ENCODE data around the gene ZBP1.

ZBP1 gene

DNA sequence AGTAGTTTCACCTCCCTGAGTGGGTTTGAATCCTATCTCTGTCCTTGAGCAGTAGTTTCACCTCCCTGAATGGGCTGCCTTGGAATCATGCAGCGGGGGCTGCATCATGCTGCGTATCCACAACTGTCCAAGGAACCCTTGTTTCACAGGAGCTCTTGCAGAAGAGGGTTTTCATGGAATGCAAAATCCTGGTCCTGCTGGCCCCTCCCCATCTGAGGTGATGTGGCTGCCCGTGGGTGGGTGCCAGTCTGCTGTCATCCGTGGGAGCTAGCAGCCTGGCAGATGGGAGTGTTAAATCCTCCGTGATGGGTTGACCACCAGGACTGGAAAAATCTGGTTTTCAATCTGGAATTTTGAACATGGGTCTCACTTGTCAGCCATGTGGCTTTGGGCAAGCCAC is 21.7 kb downstream of the ZBP1 start (continued):
- TF ChIP-seq CREB5 (CRISPR knock-in tag; IDR thresholded peaks at IDR 0.05; ENCODE audit: low read depth) (no peak), PPARA (CRISPR knock-in tag; IDR thresholded peaks at IDR 0.05; ENCODE audit: borderline replicate concordance) (no peak), RARB (CRISPR knock-in tag; IDR thresholded peaks at IDR 0.05) (no peak), ISL1 (CRISPR knock-in tag; IDR thresholded peaks at IDR 0.05) (no peak), GLIS3 (CRISPR knock-in tag; IDR thresholded peaks at IDR 0.05) (no peak), SNAI2 (CRISPR knock-in tag; IDR thresholded peaks at IDR 0.05) (no peak), ZNF70 (CRISPR knock-in tag; IDR thresholded peaks at IDR 0.05) (no peak), TCF4 (CRISPR knock-in tag; IDR thresholded peaks at IDR 0.05; ENCODE audit: borderline replicate concordance) (no peak)
- TF ChIP-seq, protein P1, sequence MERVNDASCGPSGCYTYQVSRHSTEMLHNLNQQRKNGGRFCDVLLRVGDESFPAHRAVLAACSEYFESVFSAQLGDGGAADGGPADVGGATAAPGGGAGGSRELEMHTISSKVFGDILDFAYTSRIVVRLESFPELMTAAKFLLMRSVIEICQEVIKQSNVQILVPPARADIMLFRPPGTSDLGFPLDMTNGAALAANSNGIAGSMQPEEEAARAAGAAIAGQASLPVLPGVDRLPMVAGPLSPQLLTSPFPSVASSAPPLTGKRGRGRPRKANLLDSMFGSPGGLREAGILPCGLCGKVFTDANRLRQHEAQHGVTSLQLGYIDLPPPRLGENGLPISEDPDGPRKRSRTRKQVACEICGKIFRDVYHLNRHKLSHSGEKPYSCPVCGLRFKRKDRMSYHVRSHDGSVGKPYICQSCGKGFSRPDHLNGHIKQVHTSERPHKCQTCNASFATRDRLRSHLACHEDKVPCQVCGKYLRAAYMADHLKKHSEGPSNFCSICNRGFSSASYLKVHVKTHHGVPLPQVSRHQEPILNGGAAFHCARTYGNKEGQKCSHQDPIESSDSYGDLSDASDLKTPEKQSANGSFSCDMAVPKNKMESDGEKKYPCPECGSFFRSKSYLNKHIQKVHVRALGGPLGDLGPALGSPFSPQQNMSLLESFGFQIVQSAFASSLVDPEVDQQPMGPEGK (CRISPR knock-in tag; IDR thresholded peaks at IDR 0.05; ENCODE audit: borderline replicate concordance): no peak

- no peak for ATAC-seq
- no peak for TF ChIP-seq OSR1 (CRISPR knock-in tag; IDR thresholded peaks at IDR 0.05)
- TF ChIP-seq, protein P2, sequence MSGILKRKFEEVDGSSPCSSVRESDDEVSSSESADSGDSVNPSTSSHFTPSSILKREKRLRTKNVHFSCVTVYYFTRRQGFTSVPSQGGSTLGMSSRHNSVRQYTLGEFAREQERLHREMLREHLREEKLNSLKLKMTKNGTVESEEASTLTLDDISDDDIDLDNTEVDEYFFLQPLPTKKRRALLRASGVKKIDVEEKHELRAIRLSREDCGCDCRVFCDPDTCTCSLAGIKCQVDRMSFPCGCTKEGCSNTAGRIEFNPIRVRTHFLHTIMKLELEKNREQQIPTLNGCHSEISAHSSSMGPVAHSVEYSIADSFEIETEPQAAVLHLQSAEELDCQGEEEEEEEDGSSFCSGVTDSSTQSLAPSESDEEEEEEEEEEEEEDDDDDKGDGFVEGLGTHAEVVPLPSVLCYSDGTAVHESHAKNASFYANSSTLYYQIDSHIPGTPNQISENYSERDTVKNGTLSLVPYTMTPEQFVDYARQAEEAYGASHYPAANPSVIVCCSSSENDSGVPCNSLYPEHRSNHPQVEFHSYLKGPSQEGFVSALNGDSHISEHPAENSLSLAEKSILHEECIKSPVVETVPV (CRISPR knock-in tag; IDR thresholded peaks at IDR 0.05): no peak
- no peak for TF ChIP-seq ISL1 (CRISPR knock-in tag; IDR thresholded peaks at IDR 0.05)
- no peak for TF ChIP-seq CSDC2 (CRISPR knock-in tag; IDR thresholded peaks at IDR 0.05)
- TF ChIP-seq ESRRG (CRISPR knock-in tag; IDR thresholded peaks at IDR 0.05): no peak
- no peak for TF ChIP-seq ZNF565 (CRISPR knock-in tag; conservative IDR thresholded peaks at IDR 0.05; ENCODE audit: low read depth)
- no peak for TF ChIP-seq SNAI2 (CRISPR knock-in tag; IDR thresholded peaks at IDR 0.05)
- no peak for TF ChIP-seq GLIS3 (CRISPR knock-in tag; IDR thresholded peaks at IDR 0.05)
- TF ChIP-seq ARNTL (CRISPR knock-in tag; IDR thresholded peaks at IDR 0.05; ENCODE audit: borderline replicate concordance, low read depth): no peak
- TF ChIP-seq PPARA (CRISPR knock-in tag; IDR thresholded peaks at IDR 0.05; ENCODE audit: borderline replicate concordance): no peak
- TF ChIP-seq ZFP3 (CRISPR knock-in tag; IDR thresholded peaks at IDR 0.05): no peak
- no peak for TF ChIP-seq TOX (CRISPR knock-in tag; IDR thresholded peaks at IDR 0.05; ENCODE audit: borderline replicate concordance)
Observed at GRCh38 chr20:57598060-57598459, 22.2 kb downstream of the ZBP1 start.

DNA sequence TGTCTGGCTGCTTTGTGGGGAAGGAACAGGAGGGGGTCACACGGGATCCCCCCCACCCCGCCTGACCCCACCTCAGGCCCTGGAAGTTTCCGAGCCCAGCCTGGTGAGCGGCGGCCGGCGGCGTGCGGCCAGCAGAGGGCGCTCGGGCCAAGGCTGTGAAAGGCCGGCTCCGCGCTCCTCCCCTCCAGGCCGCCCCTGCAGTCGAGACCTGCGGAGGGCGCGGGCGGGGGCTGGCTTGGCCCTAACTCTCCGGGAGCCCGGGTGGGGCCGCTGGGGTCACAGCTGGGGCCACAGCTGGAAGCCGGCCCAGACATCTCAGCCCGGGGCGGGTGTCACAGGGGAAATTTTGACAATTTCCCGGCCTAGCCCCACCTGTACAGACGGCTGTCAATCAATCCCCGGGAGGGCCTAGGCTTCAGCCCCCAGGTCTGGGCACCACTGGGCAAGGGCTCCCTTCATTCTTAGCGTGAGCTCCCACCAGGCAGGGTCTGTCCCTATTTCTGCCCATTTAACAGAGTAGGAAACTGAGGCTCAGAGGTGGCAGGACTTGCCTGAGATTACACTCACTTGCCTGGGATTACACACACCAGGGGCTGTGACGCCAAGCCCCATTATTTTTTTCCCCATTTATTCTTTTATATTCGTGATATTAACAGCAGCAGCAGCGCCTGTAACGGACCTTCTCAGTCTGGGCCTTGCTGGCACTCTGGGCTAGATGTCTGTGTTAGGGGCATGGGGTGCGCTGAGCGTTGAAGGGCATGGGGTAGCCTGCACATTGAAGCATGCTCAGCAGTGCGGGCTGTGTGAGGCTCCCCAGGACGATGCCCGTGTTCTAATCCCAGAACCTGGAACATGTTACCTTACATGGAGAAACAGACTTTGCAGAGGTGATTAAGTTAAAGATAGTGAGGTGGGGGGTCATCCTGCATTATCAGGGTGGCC is 23.0 kb downstream of the ZBP1 start:
- TF ChIP-seq TOX (CRISPR knock-in tag; IDR thresholded peaks at IDR 0.05; ENCODE audit: borderline replicate concordance) (no peak), SNAI2 (CRISPR knock-in tag; IDR thresholded peaks at IDR 0.05) (no peak), TCF4 (CRISPR knock-in tag; IDR thresholded peaks at IDR 0.05; ENCODE audit: borderline replicate concordance) (no peak), ZFP30 (CRISPR knock-in tag; IDR thresholded peaks at IDR 0.05) (no peak), ESRRG (CRISPR knock-in tag; IDR thresholded peaks at IDR 0.05) (no peak), ZC3H10 (CRISPR knock-in tag; IDR thresholded peaks at IDR 0.05) (no peak), CREB5 (CRISPR knock-in tag; IDR thresholded peaks at IDR 0.05; ENCODE audit: low read depth) (no peak), CSDC2 (CRISPR knock-in tag; IDR thresholded peaks at IDR 0.05) (no peak), GLIS3 (CRISPR knock-in tag; IDR thresholded peaks at IDR 0.05) (no peak), ZNF565 (CRISPR knock-in tag; conservative IDR thresholded peaks at IDR 0.05; ENCODE audit: low read depth) (no peak)
- TF ChIP-seq, protein P2 (CRISPR knock-in tag; IDR thresholded peaks at IDR 0.05): no peak
- ATAC-seq: peak; percentile 92

Data from SK-N-SH treated with all-trans-retinoic acid at 6 μM for 48 hours (cell line).